Liver (tissue), 9 donors: Measurements from ENCODE around the gene SEPTIN5. TPM values are rescaled to one million over a fixed set of nuclear protein-coding genes. Genes with fewer than 3 reads are reported as not detected.

Source experiments
- DNase-seq: peaks from one replicate; pipeline ENCODE4 v3.0.0-alpha.2; 2017; ENCODE audit warnings: low spot score
- H3K27ac ChIP-seq, 2 donors: one replicate each; pipeline ENCODE4 v1.7.0; 2013; ENCODE audit warnings: inconsistent platforms in 2 of 2, low read length in 2 of 2, control low read depth in 1 of 2, low read depth in 1 of 2, mild to moderate bottlenecking in 1 of 2
- H3K27me3 ChIP-seq, 4 donors: one replicate each; pipeline versions ENCODE4 v1.6.1 to v1.7.0; 2013; ENCODE audit warnings: low read length in 3 of 4, inconsistent platforms in 1 of 4, mild to moderate bottlenecking in 1 of 4, moderate library complexity in 1 of 4; ENCODE audit not compliant: control insufficient read depth in 4 of 4, insufficient read depth in 4 of 4
- H3K36me3 ChIP-seq, 4 donors: one replicate each; pipeline versions ENCODE4 v1.6.1 to v1.7.0; 2013; ENCODE audit warnings: low read length in 3 of 4, mild to moderate bottlenecking in 3 of 4, low read depth in 1 of 4, moderate library complexity in 1 of 4; ENCODE audit not compliant: control insufficient read depth in 4 of 4, insufficient read depth in 3 of 4
- H3K4me1 ChIP-seq, 4 donors: one replicate each; pipeline versions ENCODE4 v1.6.1 to v1.7.0; 2013; ENCODE audit warnings: low read length in 3 of 4, mild to moderate bottlenecking in 3 of 4, moderate library complexity in 1 of 4; ENCODE audit not compliant: control insufficient read depth in 4 of 4, insufficient read depth in 4 of 4
- H3K4me3 ChIP-seq, 3 donors: one replicate each; pipeline versions ENCODE4 v1.6.1 to v1.7.0; 2013; ENCODE audit warnings: low read length in 3 of 3, control low read depth in 1 of 3, low read depth in 1 of 3, mild to moderate bottlenecking in 1 of 3
- H3K9ac ChIP-seq, 2 donors: one replicate each; pipeline ENCODE4 v1.7.0; 2013; ENCODE audit warnings: low read length in 2 of 2, mild to moderate bottlenecking in 2 of 2, moderate library complexity in 2 of 2, control low read depth in 1 of 2, low read depth in 1 of 2
- H3K9me3 ChIP-seq, 4 donors: one replicate each; pipeline versions ENCODE4 v1.6.1 to v1.7.0; 2013; ENCODE audit warnings: low read length in 3 of 4; ENCODE audit not compliant: control insufficient read depth in 4 of 4
- ATF3 ChIP-seq: IDR thresholded peaks from 2 replicates; pipeline ENCODE4 v1.6.1; 2016; ENCODE audit warnings: antibody characterized with exemption
- CTCF ChIP-seq: fragments of 150-350 bp; IDR thresholded peaks from 2 replicates; pipeline ENCODE4 v1.5.1; 2017; ENCODE audit warnings: improper control_type of control experiment, low read depth, low read length; ENCODE audit not compliant: missing input control
- EGR1 ChIP-seq, 2 donors: IDR thresholded peaks; 2 replicates each; pipeline ENCODE4 v1.6.1; 2016 to 2018; ENCODE audit warnings: antibody characterized with exemption in 2 of 2, low read depth in 2 of 2
- FOXA1 ChIP-seq: IDR thresholded peaks from 2 replicates; pipeline ENCODE4 v1.6.1; 2016; ENCODE audit warnings: antibody characterized with exemption
- FOXA2 ChIP-seq: IDR thresholded peaks from 2 replicates; pipeline ENCODE4 v1.6.1; 2016; ENCODE audit warnings: antibody characterized with exemption
- GABPA ChIP-seq, 2 donors: IDR thresholded peaks in 1 of 2; conservative IDR thresholded peaks in 1 of 2; 2 replicates each; pipeline ENCODE4 v1.6.1; 2016; ENCODE audit warnings: antibody characterized with exemption in 2 of 2, mild to moderate bottlenecking in 1 of 2, moderate library complexity in 1 of 2
- HNF4A ChIP-seq, 2 donors: conservative IDR thresholded peaks; 2 replicates each; pipeline ENCODE4 v1.6.1; 2016; ENCODE audit warnings: antibody characterized with exemption in 2 of 2, mild to moderate bottlenecking in 2 of 2
- HNF4G ChIP-seq: IDR thresholded peaks from 2 replicates; pipeline ENCODE4 v1.6.1; 2016; ENCODE audit warnings: antibody characterized with exemption
- MAX ChIP-seq: IDR thresholded peaks from 2 replicates; pipeline ENCODE4 v1.6.1; 2016; ENCODE audit warnings: antibody characterized with exemption
- NR2F2 ChIP-seq: IDR thresholded peaks from 2 replicates; pipeline ENCODE4 v1.6.1; 2016; ENCODE audit warnings: antibody characterized with exemption
- RAD21 ChIP-seq, 2 donors: IDR thresholded peaks; 2 replicates each; pipeline ENCODE4 v1.6.1; 2016; ENCODE audit warnings: antibody characterized with exemption in 2 of 2, mild to moderate bottlenecking in 2 of 2
- RXRA ChIP-seq, 2 donors: IDR thresholded peaks; 2 replicates each; pipeline ENCODE4 v1.6.1; 2017 to 2018; ENCODE audit warnings: antibody characterized with exemption in 2 of 2, mild to moderate bottlenecking in 1 of 2
- SP1 ChIP-seq: IDR thresholded peaks from 2 replicates; pipeline ENCODE4 v1.6.1; 2018; ENCODE audit warnings: antibody characterized with exemption, mild to moderate bottlenecking
- TAF1 ChIP-seq: conservative IDR thresholded peaks from 2 replicates; pipeline ENCODE4 v1.6.1; 2016; ENCODE audit warnings: antibody characterized with exemption, mild to moderate bottlenecking
- YY1 ChIP-seq: IDR thresholded peaks from 2 replicates; pipeline ENCODE4 v1.6.1; 2016; ENCODE audit warnings: antibody characterized with exemption, mild to moderate bottlenecking
- ZBTB33 ChIP-seq: IDR thresholded peaks from 2 replicates; pipeline ENCODE4 v1.6.1; 2016; ENCODE audit warnings: antibody characterized with exemption
- WGBS: extraction: QIAGEN DNeasy Blood & Tissue Kit; methylation state at CpG from one replicate; pipeline ENCODE4 v1.1.7; 2013; 5-methylcytosine and 5-hydroxymethylcytosine counted together
- polyA plus RNA-seq, 2 donors: library from polyadenylated mRNA; stranded (reverse) in 1 of 2; unstranded in 1 of 2; fragments of 200-250 nt in 1 of 2; fragments of >200 nt in 1 of 2; fragmentation: Nextera tagmentation in 1 of 2; extraction: Ambion mirVana in 1 of 2; gene quantifications; one replicate each; pipeline versions ENCODE4 v1.2.1 to v1.2.3, GENCODE V29; 2013 to 2015
- total RNA-seq, 2 donors: library from RNA; depleted of rRNA; stranded (reverse); fragments of >200 nt; gene quantifications; one replicate each; pipeline ENCODE4 v1.2.3, GENCODE V29; 2014
- TF ChIP-seq, protein P1 (sequence below): IDR thresholded peaks from 2 replicates; pipeline ENCODE4 v1.6.1; 2016; ENCODE audit warnings: antibody characterized with exemption, mild to moderate bottlenecking
- donor health status: healthy.
- donor health status: healthy.
- donor health status: healthy.
- donor health status: healthy.
- donor health status: healthy.

SEPTIN5 gene
- total and polyA plus RNA-seq, 4 donors = 0.26 to 3.5 (median 2.8) TPM

GRCh38 chr22:19767427-19768341 lies 53.4 kb downstream of the SEPTIN5 start:
- Histone ChIP-seq H3K9me3 (no peaks in the 10 kb centered on the region), H3K4me1 (peaks cover 0 to 29% (median 5%) of the 10 kb centered on the region in 4 donors), H3K4me3 (peak overlapping the region in 1 of 3 donors; percentile 44), H3K27me3 (peaks cover 5 to 9% (median 8%) of the 10 kb centered on the region in 4 donors), H3K36me3 (peaks cover 0 to 1% (median 0%) of the 10 kb centered on the region in 4 donors), H3K27ac (no peak overlapping the region), H3K9ac (no peak overlapping the region)
- no peak for TF ChIP-seq CTCF
- peak; percentile 29 for TF ChIP-seq NR2F2
- no peak for TF ChIP-seq HNF4G
- WGBS = 21% methylated on average over 35 of the region's 35 CpGs
- DNase-seq = no peak

DNA sequence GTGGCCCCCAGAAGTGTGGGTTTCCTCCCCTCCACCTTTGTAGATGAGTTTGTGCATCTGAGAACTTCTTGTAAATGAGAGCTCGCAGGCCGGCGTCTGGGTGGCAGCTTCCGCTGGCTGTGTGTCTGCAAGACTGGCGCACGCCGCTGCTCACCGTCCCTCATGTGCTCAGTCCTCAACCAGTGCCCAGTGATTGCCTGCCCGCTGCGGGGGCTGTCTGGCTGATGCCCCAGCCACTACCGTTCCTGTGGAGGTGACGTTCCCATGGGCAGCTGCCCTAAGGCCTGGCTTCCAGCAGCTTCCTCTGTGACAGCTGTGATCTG lies 55.1 kb downstream of the SEPTIN5 start:
- WGBS = 93% methylated on average over 12 of the region's 12 CpGs
- H3K9me3 ChIP-seq = no peaks in the 10 kb centered on the region
- no peak overlapping the region for H3K27ac ChIP-seq
- no peak for TF ChIP-seq HNF4G
- no peak for TF ChIP-seq TAF1
- no peak for TF ChIP-seq CTCF
- TF ChIP-seq MAX = no peak
- no peak for TF ChIP-seq FOXA2
- TF ChIP-seq ZBTB33 = no peak
- TF ChIP-seq RAD21 (IDR thresholded peaks at IDR 0.05) = no peak
- no peak for TF ChIP-seq HNF4A (conservative IDR thresholded peaks at IDR 0.05)
- no peak for TF ChIP-seq GABPA (IDR thresholded peaks at IDR 0.05 in 1 of 2, conservative IDR thresholded peaks at IDR 0.05 in 1 of 2)
- TF ChIP-seq ATF3 = no peak
- TF ChIP-seq YY1 = no peak
- no peak for TF ChIP-seq FOXA1
- TF ChIP-seq, protein P1, sequence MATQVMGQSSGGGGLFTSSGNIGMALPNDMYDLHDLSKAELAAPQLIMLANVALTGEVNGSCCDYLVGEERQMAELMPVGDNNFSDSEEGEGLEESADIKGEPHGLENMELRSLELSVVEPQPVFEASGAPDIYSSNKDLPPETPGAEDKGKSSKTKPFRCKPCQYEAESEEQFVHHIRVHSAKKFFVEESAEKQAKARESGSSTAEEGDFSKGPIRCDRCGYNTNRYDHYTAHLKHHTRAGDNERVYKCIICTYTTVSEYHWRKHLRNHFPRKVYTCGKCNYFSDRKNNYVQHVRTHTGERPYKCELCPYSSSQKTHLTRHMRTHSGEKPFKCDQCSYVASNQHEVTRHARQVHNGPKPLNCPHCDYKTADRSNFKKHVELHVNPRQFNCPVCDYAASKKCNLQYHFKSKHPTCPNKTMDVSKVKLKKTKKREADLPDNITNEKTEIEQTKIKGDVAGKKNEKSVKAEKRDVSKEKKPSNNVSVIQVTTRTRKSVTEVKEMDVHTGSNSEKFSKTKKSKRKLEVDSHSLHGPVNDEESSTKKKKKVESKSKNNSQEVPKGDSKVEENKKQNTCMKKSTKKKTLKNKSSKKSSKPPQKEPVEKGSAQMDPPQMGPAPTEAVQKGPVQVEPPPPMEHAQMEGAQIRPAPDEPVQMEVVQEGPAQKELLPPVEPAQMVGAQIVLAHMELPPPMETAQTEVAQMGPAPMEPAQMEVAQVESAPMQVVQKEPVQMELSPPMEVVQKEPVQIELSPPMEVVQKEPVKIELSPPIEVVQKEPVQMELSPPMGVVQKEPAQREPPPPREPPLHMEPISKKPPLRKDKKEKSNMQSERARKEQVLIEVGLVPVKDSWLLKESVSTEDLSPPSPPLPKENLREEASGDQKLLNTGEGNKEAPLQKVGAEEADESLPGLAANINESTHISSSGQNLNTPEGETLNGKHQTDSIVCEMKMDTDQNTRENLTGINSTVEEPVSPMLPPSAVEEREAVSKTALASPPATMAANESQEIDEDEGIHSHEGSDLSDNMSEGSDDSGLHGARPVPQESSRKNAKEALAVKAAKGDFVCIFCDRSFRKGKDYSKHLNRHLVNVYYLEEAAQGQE = no peak
- no peak for TF ChIP-seq RXRA (IDR thresholded peaks at IDR 0.05)
- no peak for TF ChIP-seq EGR1 (IDR thresholded peaks at IDR 0.05; ENCODE audit: low read depth in 2 of 2)
- TF ChIP-seq SP1 = no peak
- no peak for TF ChIP-seq NR2F2
- H3K4me1 ChIP-seq = peaks cover 0 to 29% (median 5%) of the 10 kb centered on the region in 4 donors
- peaks cover 0 to 1% (median 0%) of the 10 kb centered on the region in 4 donors for H3K36me3 ChIP-seq
- no peak overlapping the region for H3K9ac ChIP-seq
- peaks cover 5 to 9% (median 8%) of the 10 kb centered on the region in 4 donors for H3K27me3 ChIP-seq
- DNase-seq = no peak
- no peak overlapping the region for H3K4me3 ChIP-seq
